ENCODE data around the gene TUB.

TUB gene

GRCh38 chr11:8105133-8105532, 24.1 kb downstream of the TUB start:
- Histone ChIP-seq H3K36me3 (ENCODE audit: control insufficient read depth in 2 of 2, insufficient read depth in 1 of 2, low read length in 2 of 2) (peaks cover 0 to 75% of the 10 kb centered on the region in 2 experiments; a peak in 1 of 3 replicates), H3K4me1 (ENCODE audit: control insufficient read depth, insufficient read depth, low read length) (no peaks in the 10 kb centered on the region), H3K9me3 (ENCODE audit: control insufficient read depth, insufficient read depth, low read depth, low read length) (no peaks in the 10 kb centered on the region), H3K4me3 (ENCODE audit: low read depth, low read length) (no peak overlapping the region), H3K27ac (ENCODE audit: extremely low read depth, low read depth, low read length) (no peak overlapping the region)
- POLR2A ChIA-PET, result interaction anchor here (0.6 to 1.0 kb wide), 2 partner anchors 31 to 83 kb away, joined by 5 read pairs; no protein-coding TSS in a partner anchor
- CTCF ChIA-PET, result interaction anchor here (0.6 to 1.4 kb wide), 3 partner anchors 72 to 1405 kb away, joined by 3 to 5 read pairs (median 3); no protein-coding TSS in a partner anchor
- TF ChIP-seq ZBTB48 (tag by site-specific recombination; IDR thresholded peaks at IDR 0.05), result no peak
- TF ChIP-seq ZNF629 (tag by site-specific recombination; IDR thresholded peaks at IDR 0.05), result no peak
- TF ChIP-seq ZNF398 (tag by site-specific recombination; IDR thresholded peaks at IDR 0.05), result no peak
- TF ChIP-seq ZBTB26 (tag by site-specific recombination; optimal IDR thresholded peaks at IDR 0.05), result no peak
- TF ChIP-seq TSHZ1 (tag by site-specific recombination; IDR thresholded peaks at IDR 0.05; ENCODE audit: borderline replicate concordance), result no peak
- no peak for TF ChIP-seq GFI1B (tag by site-specific recombination; IDR thresholded peaks at IDR 0.05)
- TF ChIP-seq PRDM1 (tag by site-specific recombination; IDR thresholded peaks at IDR 0.05), result no peak
- no peak for TF ChIP-seq ZFP41 (tag by site-specific recombination; IDR thresholded peaks at IDR 0.05; ENCODE audit: borderline replicate concordance)
- TF ChIP-seq BCL11B (tag by site-specific recombination; IDR thresholded peaks at IDR 0.05; ENCODE audit: low read depth), result no peak

- Histone ChIP-seq H3K4me1 (ENCODE audit: control insufficient read depth, insufficient read depth, low read length) (no peaks in the 10 kb centered on the region), H3K9me3 (ENCODE audit: control insufficient read depth, insufficient read depth, low read depth, low read length) (no peaks in the 10 kb centered on the region), H3K4me3 (ENCODE audit: low read depth, low read length) (no peak overlapping the region), H3K27ac (ENCODE audit: extremely low read depth, low read depth, low read length) (no peak overlapping the region), H3K36me3 (ENCODE audit: control insufficient read depth in 2 of 2, insufficient read depth in 1 of 2, low read length in 2 of 2) (peaks cover 0 to 69% of the 10 kb centered on the region in 2 experiments; a peak in 1 of 3 replicates)
- ChIA-PET POLR2A (interaction anchor here (1.0 kb wide), 1 partner anchor 84 kb away, joined by 5 read pairs; no protein-coding TSS in a partner anchor), CTCF (interaction anchor here (0.6 to 1.4 kb wide), 3 partner anchors 73 to 1404 kb away, joined by 3 to 5 read pairs (median 3); no protein-coding TSS in a partner anchor)
- no peak for TF ChIP-seq SCRT2 (tag by site-specific recombination; IDR thresholded peaks at IDR 0.05)
- no peak for TF ChIP-seq PATZ1 (tag by site-specific recombination; IDR thresholded peaks at IDR 0.05)
- TF ChIP-seq ZNF600 (tag by site-specific recombination; IDR thresholded peaks at IDR 0.05), result no peak
- TF ChIP-seq ZNF423 (tag by site-specific recombination; IDR thresholded peaks at IDR 0.05), result no peak
- TF ChIP-seq ZNF660 (tag by site-specific recombination; IDR thresholded peaks at IDR 0.05), result no peak
- no peak for TF ChIP-seq BCL11B (tag by site-specific recombination; IDR thresholded peaks at IDR 0.05; ENCODE audit: low read depth)
- TF ChIP-seq CTCF (tag by site-specific recombination; IDR thresholded peaks at IDR 0.05), result no peak
- TF ChIP-seq ZNF211 (tag by site-specific recombination; IDR thresholded peaks at IDR 0.05; ENCODE audit: low read depth), result no peak
- no peak for TF ChIP-seq ZNF341 (tag by site-specific recombination; IDR thresholded peaks at IDR 0.05; ENCODE audit: low read depth)
- TF ChIP-seq ZNF23 (tag by site-specific recombination; IDR thresholded peaks at IDR 0.05; ENCODE audit: borderline replicate concordance), result no peak
- TF ChIP-seq ZNF280C (tag by site-specific recombination; IDR thresholded peaks at IDR 0.05), result no peak
- no peak for TF ChIP-seq RBAK (tag by site-specific recombination; IDR thresholded peaks at IDR 0.05)
- no peak for TF ChIP-seq KLF16 (tag by site-specific recombination; IDR thresholded peaks at IDR 0.05)
These were observed 24.7 kb downstream of the TUB start for GRCh38 chr11:8105666-8106065.
